Adipose tissue (tissue), 3 donors: Measurements from ENCODE around the gene FOXO1. TPM values are rescaled to one million over a fixed set of nuclear protein-coding genes. Genes with fewer than 3 reads are reported as not detected.

Experiments used
- H3K27ac ChIP-seq: one replicate; pipeline ENCODE4 v1.5.1; 2013; ENCODE audit warnings: low read depth, low read length
- WGBS, 3 donors: extraction: QIAGEN DNeasy Blood & Tissue Kit; methylation state at CpG; one replicate each; pipeline ENCODE4 v1.1.7; 2013; 5-methylcytosine and 5-hydroxymethylcytosine counted together
- polyA plus RNA-seq, 3 donors: library from polyadenylated mRNA; stranded (reverse); fragments of 200-250 nt; gene quantifications; one replicate each; pipeline ENCODE4 v1.2.3, GENCODE V29; 2013
- donor health status: healthy with polysubstance abuse.
- donor health status: Bipolar disorder and iron deficiency.
- donor health status: healthy.

The FOXO1 gene
- polyA plus RNA-seq, 3 donors: 10.3 to 33.0 (median 18.0) TPM

DNA sequence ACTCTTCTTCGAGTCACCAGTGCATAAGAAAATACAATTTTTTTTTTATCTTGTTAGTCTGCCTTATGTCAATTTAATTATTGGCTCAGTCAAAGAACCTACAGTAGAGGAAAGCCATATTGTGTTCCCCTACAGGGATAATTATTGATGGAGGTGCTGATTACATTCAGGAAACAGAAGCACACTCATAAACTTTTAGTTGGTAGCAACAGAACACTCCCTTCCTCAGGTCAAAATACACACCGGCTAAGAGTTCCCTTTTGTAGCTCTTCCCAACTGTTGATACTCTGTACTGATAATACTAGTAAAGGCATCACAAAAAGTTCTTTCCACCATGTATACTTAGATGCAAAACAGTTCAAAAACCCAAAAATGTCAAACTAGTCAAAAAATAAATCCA is 18.4 kb downstream of the FOXO1 start:
- 31 to 56% (median 34%) methylated on average over 2 of the region's 2 CpGs for WGBS, 3 donors

DNA sequence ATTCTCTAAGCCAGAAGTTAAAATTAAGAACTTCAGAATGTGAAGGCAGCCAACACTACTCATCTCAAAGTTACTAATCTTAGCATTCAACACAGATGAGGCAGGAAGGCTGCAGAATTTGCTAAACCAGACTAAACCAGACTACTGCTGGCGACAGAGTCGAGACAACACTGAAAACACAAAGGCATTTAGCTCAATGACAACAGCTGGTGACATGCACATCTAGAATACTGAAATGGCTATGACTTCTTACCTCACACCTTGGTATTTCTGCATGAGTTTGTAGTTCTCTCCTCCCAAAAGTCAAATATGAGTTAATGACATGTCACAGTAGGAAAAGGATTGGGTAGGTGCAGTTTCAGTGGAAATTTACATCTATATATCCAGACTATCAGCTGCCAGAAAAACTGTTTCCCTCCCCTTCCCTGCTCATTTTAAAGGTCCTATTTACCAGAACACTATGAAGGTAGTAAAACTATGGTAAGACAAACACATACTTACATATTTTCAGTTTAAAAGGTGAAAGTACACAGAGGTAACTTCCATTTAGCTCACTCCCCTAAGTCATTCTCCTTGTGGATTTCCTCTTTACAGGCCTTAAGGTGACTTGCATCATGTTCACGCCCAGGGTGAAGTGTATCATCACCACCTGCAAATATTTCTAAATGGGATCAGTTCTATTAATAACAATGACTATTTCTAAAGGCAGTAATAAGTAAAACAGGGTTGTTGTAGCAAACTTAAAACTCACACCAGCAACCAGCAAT is 21.4 kb downstream of the FOXO1 start:
- H3K27ac ChIP-seq: no peak overlapping the region
- WGBS, 3 donors: 62 to 83% (median 76%) methylated on average over 3 of the region's 3 CpGs

More for the DNA sequence above, 18.4 kb downstream of the FOXO1 start:
- no peak overlapping the region for H3K27ac ChIP-seq

DNA sequence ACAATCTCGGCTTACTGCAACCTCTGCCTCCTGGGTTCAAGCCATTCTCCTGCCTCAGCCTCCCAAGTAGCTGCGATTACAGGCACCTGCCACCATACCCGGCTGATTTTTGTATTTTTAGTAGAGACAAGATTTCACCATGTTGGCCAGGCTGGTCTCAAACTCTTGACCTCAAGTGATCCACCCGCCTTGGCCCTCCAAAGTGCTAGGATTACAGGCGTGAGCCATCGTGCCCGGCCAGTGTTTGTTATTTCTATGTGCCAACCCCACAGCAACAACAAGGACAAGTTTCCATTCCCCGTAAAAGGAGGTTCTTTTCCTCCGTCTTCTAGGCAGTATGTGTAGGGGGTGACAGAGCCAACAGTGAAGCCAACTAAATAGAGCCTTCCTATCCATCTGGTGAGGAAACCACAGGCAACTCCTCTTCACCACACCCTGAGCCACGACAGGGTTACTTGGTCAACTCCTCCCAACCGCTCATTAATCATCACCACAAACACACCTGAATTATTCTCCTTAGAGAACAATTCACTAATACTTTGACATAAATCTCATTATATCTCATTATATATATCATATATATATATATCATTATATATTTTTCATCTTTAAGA is 25.5 kb downstream of the FOXO1 start:
- WGBS, 3 donors: 80 to 91% (median 83%) methylated on average over 11 of the region's 11 CpGs
- no peak overlapping the region for H3K27ac ChIP-seq

- H3K27ac ChIP-seq: no peak overlapping the region
- 69 to 79% (median 76%) methylated on average over 6 of the region's 6 CpGs for WGBS, 3 donors
Measured at GRCh38 chr13:40640202-40640601, 26.2 kb downstream of the FOXO1 start.

- H3K27ac ChIP-seq: no peak overlapping the region
- WGBS, 3 donors: 40 to 68% (median 46%) methylated on average over 4 of the region's 4 CpGs
Measured at GRCh38 chr13:40639221-40639681, 27.2 kb downstream of the FOXO1 start.

- WGBS, 3 donors: 19 to 53% (median 32%) methylated on average over 5 of the region's 5 CpGs
- no peak overlapping the region for H3K27ac ChIP-seq
Measured at GRCh38 chr13:40637643-40638042, 28.8 kb downstream of the FOXO1 start.

DNA sequence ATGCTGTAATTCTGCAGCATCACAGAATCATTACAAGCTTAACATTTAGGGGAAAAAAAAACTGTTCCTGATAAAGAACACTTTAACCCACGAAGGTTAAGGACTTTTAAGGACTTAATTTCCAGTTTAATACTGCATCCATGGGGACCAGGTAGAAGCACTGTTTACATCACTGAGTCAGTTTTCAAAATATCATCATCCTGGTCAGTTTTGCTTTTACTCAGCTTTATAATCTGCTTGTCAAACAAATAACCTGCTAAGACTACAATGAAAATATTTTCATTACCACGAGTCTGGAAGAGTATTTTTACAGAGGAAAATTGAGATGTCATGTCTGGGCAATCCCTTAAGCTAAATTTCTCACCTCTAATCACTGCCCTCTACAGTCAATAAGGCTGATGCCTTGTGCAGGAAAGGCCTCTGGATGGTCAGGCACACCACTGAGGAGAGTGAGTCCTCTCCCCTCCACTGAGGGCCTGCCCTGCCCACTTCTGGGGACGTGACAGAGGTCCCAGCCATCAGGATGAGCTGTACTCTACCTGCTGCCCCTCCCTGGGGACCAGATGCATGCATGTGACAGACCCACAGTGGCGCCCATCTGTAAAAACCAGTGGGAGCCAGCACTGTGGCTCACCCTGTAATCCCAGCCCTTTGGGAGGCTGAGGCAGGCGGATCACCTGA is 31.0 kb downstream of the FOXO1 start:
- no peak overlapping the region for H3K27ac ChIP-seq
- 66 to 73% (median 71%) methylated on average over 5 of the region's 5 CpGs for WGBS, 3 donors

DNA sequence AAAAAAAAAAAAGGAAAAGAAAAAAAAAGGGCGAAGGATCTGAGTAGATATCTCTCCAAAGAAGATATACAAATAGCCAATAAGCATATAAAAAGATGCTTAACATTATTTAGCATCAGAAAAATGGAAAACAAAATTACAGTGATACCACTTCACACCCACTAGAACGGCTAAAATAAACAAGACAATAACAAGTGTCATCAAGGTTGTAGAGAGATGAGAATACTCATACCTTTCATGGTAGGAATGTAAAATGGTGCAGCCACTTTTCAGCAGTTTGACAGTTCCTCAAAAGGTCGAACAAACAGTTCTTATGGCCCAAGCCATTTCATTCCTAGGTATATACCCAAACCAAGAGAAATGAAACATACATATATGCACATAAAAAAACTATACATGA is 33.5 kb downstream of the FOXO1 start:
- no peak overlapping the region for H3K27ac ChIP-seq
- WGBS, 3 donors: 91 to 96% (median 92%) methylated on average over 3 of the region's 3 CpGs

DNA sequence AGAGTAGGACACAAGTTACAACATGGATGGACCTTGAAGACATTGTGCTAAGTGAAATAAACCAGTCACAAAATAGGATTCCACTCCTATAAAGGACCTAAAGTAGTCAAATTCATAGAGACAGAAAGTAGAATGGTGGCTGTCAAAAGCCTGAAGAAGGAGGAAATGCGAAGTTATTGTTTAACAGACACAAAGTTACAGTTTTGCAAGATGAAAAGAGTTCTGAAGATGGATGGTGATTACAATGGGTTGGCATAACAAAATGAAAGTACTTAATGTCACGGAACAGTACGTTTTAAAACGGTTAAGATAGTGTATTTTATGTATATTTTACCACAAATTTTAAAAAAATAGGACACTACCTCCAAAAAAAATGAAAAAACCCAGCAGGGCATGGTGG is 34.8 kb downstream of the FOXO1 start:
- WGBS, 3 donors: 81 to 93% (median 90%) methylated on average over 4 of the region's 4 CpGs
- H3K27ac ChIP-seq: no peak overlapping the region

GRCh38 chr13:40629678-40630384 is 36.6 kb downstream of the FOXO1 start:
- no peak overlapping the region for H3K27ac ChIP-seq
- WGBS, 3 donors: 55 to 69% (median 64%) methylated on average over 3 of the region's 3 CpGs

DNA sequence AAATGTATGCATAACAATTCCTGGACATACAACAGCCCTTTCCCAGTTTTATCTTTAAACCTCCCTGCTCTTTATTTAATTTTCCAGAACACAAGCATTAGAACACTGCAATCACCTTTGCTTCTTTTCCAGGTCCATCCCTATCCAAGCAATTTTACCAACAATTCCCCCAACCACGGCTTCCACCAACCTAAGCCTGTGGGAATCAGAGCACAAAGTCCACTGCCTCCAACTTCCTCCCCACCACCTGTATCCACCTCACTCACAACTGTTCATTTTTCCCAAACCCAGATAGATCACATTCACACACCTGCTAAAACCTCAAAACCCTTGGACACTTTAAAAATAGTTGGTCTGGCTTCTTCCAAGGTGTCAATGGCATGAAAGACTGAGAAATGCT is 39.5 kb downstream of the FOXO1 start:
- WGBS, 3 donors: 31 to 94% (median 91%) methylated on average over 1 of the region's 1 CpG
- no peak overlapping the region for H3K27ac ChIP-seq

DNA sequence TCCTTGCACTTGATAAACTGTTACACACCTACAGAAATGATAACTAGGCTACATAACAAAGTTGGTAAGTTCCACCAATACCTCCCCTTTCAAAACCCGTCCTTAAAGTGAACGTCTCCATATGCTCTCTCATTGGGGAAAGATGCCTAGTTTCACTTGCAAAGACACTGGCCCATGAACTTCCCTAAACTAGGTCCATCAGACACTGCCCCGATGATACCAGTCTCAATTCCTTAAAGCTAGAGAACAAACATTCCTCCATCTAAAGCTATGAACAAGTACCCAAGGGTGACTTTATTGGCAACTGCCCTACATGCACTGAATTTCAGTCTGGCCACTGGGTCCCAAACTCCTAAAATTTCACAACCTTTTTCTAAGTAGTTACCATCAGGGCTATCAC is 39.9 kb downstream of the FOXO1 start:
- WGBS, 3 donors: 51 to 74% (median 57%) methylated on average over 3 of the region's 3 CpGs
- H3K27ac ChIP-seq: no peak overlapping the region

- 0 to 6% (median 5%) methylated on average over 1 of the region's 1 CpG for WGBS, 3 donors
- no peak overlapping the region for H3K27ac ChIP-seq
Measured at GRCh38 chr13:40624986-40625385, 41.5 kb downstream of the FOXO1 start.

DNA sequence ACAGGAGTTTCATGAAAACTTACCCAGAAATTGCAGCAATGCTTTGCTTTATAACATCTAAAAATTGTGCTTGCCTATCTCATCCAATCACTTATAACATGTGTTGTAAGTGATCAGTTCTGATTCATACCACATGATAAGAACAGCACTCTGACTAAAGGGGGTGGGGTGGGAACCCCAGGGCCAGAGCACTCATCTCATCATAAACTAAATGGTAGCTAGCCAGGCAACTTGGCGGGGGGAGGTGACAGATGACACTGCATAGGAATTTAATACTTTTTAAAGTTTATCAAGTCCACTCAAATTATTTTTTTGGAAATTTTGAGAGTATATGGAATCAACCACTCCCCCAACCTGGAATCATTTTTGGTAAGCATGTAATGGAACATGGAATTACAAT is 42.1 kb downstream of the FOXO1 start:
- no peak overlapping the region for H3K27ac ChIP-seq
- 74 to 81% (median 80%) methylated on average over 1 of the region's 1 CpG for WGBS, 3 donors

DNA sequence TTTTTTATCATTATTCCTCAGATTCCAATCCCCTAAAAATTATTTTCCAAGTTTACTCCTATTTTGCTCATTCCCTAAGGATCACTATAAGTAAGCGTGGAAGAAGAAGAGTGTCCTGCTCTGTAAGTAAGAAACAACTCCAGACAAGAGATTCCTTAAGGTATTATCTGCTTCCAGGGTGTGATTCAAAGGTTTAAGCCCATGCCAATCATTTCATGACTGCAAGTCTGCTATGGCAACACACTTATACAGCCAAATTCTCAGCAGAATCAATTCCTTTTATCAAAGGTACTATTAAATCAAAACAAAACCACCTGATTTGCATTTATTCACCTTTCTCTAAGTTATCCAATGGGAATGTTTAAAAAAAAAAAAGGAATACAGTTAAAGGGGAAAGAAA is 43.7 kb downstream of the FOXO1 start:
- H3K27ac ChIP-seq: no peak overlapping the region
- WGBS, 3 donors: 79 to 82% (median 82%) methylated on average over 1 of the region's 1 CpG

DNA sequence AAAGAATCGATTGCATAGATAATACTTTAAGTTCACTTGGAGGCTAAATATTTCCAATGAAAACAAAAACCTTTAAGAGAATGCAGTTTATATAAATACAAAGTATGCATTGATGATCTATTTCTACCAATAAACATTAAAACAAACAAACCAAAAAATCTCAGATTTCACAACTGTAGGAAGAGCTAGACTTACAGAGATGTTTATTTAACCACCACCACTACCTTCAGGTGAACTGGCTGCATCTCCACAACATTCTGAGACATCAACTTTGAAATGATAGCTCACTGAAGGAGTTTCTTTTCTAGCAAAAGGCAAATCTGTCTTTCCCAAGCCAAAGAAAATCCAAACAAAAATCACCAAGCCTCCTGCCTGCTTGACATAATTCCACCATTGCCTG is 44.2 kb downstream of the FOXO1 start:
- WGBS, 3 donors: 81 to 90% (median 87%) methylated on average over 1 of the region's 1 CpG
- H3K27ac ChIP-seq: no peak overlapping the region

GRCh38 chr13:40619479-40619814 is 47.0 kb downstream of the FOXO1 start:
- WGBS, 3 donors: 65 to 84% (median 75%) methylated on average over 3 of the region's 3 CpGs
- H3K27ac ChIP-seq: no peak overlapping the region

GRCh38 chr13:40618581-40619478 is 47.6 kb downstream of the FOXO1 start:
- 84 to 94% (median 91%) methylated on average over 15 of the region's 15 CpGs for WGBS, 3 donors

More at GRCh38 chr13:40618581-40619478, 47.6 kb downstream of the FOXO1 start:
- no peak overlapping the region for H3K27ac ChIP-seq
